H1 (cell line): ENCODE results near the gene KLHL5. TPM values are rescaled to one million over a fixed set of nuclear protein-coding genes. Genes with fewer than 3 reads are reported as not detected.

Experiments used
- CHD2 ChIP-seq: IDR thresholded peaks from 2 replicates; pipeline ENCODE4 v1.6.1; 2012; ENCODE audit warnings: low read length, improper control_type of control experiment
- JUN ChIP-seq: IDR thresholded peaks from 2 replicates; pipeline ENCODE4 v1.6.1; 2011; ENCODE audit warnings: low read depth, mild to moderate bottlenecking, improper control_type of control experiment, low read length
- JUND ChIP-seq: IDR thresholded peaks from 2 replicates; pipeline ENCODE4 v1.6.1; 2011; ENCODE audit warnings: mild to moderate bottlenecking, improper control_type of control experiment, low read length
- polyA plus RNA-seq, 7 experiments: library from polyadenylated mRNA; depleted of rRNA in 3 of 7; stranded (reverse) in 5 of 7; unstranded in 2 of 7; fragments of >200 nt in 5 of 7; fragments of 200-250 nt in 2 of 7; gene quantifications; 1 replicate in 5 of 7; 2 replicates in 1 of 7; 4 replicates in 1 of 7; pipeline versions ENCODE4 v1.2.1 to v1.2.3, GENCODE V29; 2011 to 2013; ENCODE audit warnings: missing spikeins in 2 of 7, mixed read lengths in 2 of 7
- total RNA-seq: library from RNA; stranded (reverse); fragmentation: NEBNext Ultra II Directional; extraction: Animal tissue kit (Norgen Biotek cat#: 25700); gene quantifications from 2 replicates; pipeline ENCODE4 v1.2.1, GENCODE V29; 2021

Gene KLHL5
- total and polyA plus RNA-seq, 2 of the 8 experiments (the other 6 are each of a cell fraction or from before 2014, with no cell fraction given) = 13.0 to 23.6 TPM

DNA sequence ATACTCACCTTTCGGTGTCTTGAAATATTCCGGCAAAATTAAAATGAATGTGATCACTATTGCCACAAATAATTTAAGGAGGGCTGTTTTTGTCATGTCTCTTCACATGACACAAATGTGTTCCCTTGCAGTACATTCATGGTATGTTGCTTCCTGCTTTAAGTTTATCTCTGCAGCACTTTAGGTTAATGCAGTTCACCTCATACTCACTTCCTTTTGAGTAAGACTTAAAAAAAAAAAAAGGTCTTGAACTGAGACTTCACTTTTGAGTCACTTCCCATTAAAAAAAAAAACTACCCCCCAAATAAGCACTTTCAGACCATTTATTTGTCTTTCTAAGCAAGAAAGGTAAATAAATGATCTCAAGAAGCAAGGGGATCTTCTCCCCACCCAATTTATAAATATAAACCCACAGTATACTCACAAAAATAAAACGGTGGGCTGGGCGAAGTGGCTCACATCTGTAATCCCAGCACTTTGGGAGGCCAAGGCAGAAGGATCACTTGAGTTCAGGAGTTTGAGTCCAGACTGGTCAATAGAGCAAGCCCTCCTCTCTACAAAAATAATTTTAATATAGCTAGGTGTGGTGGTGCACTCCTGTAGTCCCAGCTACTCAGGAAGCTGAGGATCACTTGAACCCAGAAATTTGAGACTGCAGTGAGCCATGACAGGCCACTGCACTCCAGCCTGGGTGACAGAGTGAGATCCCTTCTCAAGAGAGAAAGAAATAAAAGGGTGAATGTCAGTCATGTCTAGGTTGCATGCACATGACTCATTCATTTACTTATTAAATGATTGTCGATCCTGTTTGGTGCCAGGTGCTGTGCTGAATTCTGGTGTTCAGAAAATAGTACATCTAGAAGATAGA, 29.6 kb upstream of the KLHL5 start, which contains the start of gene TMEM156 (continued):
- TF ChIP-seq CHD2 = no peak
- TF ChIP-seq JUND = no peak
- no peak for TF ChIP-seq JUN
